ENCODE measurements around the gene EVC. TPM values are rescaled to one million over a fixed set of nuclear protein-coding genes. Genes with fewer than 3 reads are reported as not detected.
A peak's percentile ranks its signal among the peaks of the same experiment; 100 is the strongest.

EVC gene
- total RNA-seq, 1 donor from 2014 or later, result 9.5 TPM

DNA sequence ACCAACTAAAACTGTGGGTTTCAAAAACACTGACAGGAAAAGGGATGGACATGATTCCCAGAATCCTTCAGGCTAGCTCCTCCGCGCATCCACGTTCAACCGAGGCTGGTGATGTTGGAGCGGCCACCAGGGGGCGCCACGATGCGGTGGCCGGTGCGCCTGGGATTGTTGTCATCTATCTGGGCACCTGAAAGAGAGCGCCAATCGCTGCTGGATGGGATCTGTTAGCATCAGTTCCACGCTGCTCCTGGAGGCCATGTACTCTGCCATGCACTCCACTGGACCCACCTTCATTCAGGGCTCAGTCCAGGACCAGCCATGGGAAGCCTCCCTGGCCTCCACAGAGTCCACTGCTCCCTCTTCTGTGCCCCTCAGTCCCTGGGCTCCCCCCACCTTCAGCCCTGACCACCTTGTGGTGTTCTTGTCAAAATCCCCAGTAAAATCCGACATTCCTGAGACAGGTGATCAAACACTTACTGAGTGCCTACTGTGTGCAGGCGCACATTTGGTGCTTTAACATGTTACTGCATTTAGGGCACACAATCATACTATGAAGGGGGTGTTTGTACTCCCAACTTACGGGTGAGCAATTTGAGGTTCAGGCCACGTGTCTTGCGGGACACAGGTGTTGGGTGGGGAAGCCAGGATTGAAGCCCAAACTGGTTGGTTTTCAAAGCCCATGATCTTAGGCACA, 110.8 kb downstream of the EVC start:
- Histone ChIP-seq H3K36me3 (ENCODE audit: control insufficient read depth, insufficient read depth, low read length) (peaks cover 3% of the 10 kb centered on the region), H3K4me3 (ENCODE audit: low read depth, low read length) (no peak overlapping the region), H3K27me3 (ENCODE audit: control insufficient read depth, insufficient read depth, low read length) (no peaks in the 10 kb centered on the region)
- no peak for FAIRE-seq
- TF ChIP-seq, protein P1, sequence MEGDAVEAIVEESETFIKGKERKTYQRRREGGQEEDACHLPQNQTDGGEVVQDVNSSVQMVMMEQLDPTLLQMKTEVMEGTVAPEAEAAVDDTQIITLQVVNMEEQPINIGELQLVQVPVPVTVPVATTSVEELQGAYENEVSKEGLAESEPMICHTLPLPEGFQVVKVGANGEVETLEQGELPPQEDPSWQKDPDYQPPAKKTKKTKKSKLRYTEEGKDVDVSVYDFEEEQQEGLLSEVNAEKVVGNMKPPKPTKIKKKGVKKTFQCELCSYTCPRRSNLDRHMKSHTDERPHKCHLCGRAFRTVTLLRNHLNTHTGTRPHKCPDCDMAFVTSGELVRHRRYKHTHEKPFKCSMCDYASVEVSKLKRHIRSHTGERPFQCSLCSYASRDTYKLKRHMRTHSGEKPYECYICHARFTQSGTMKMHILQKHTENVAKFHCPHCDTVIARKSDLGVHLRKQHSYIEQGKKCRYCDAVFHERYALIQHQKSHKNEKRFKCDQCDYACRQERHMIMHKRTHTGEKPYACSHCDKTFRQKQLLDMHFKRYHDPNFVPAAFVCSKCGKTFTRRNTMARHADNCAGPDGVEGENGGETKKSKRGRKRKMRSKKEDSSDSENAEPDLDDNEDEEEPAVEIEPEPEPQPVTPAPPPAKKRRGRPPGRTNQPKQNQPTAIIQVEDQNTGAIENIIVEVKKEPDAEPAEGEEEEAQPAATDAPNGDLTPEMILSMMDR (IDR thresholded peaks at IDR 0.05; ENCODE audit: insufficient read depth, low read length, severe bottlenecking), result peak; percentile 50
- no peak for DNase-seq (ENCODE audit: low read depth)

DNA sequence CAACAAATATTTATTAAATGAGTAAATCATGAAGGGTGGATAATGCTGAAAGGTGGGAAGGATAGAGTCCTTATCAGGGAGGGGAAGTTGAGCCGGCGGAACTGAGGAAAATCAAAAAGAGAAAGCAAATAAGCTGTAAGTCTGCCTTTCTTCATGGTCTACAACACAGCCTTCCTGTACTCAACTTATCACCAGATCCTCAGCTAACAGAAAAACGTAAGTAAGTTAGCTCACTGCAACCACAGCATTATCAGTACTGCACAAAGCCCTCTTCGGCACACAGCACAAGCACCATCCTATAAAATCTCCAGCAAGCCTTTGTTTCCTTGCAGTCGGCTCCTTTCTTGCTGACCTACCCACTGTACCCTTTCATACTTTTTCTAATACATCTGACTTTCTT, 111.6 kb downstream of the EVC start:
- TF ChIP-seq, protein P1 (IDR thresholded peaks at IDR 0.05; ENCODE audit: insufficient read depth, low read length, severe bottlenecking), result no peak
- DNase-seq (ENCODE audit: low read depth), result no peak
- H3K4me3 ChIP-seq (ENCODE audit: low read depth, low read length), result no peak overlapping the region
- no peak for FAIRE-seq
- no peaks in the 10 kb centered on the region for H3K27me3 ChIP-seq (ENCODE audit: control insufficient read depth, insufficient read depth, low read length)
- H3K36me3 ChIP-seq (ENCODE audit: control insufficient read depth, insufficient read depth, low read length), result peaks cover 3% of the 10 kb centered on the region

DNA sequence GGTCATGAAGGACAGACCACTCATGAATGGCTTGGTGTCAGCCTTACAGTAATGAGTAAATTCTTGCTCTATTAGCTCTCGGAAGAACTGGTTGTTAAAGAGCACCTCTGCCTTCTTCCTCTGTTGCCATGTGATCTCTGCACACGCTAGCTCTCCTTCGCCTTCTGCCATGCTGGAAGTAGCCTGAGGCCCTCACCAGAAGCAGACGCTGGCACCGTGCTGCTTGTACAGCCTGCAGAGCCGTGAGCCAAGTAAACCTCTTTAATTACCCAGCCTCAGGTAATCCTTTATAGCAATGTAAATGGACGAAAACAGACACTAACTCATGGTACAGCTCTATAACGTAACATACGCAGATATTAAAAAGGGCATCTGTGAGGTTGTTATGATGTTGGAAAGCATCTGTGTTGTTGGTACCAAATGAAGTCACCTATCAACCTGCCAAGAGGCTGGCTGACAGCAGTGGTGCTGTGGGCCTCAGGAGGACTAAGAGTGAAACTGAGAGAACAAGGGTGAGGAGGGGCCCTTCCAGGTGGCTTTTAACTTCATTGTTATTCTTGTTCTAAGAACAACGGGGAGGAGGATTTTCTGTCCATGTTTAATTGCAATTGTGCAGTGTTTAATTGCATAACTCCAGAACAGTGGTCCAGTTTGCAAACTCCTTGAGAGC, 112.7 kb downstream of the EVC start:
- no peak overlapping the region for H3K4me3 ChIP-seq (ENCODE audit: low read depth, low read length)
- no peaks in the 10 kb centered on the region for H3K27me3 ChIP-seq (ENCODE audit: control insufficient read depth, insufficient read depth, low read length)

DNA sequence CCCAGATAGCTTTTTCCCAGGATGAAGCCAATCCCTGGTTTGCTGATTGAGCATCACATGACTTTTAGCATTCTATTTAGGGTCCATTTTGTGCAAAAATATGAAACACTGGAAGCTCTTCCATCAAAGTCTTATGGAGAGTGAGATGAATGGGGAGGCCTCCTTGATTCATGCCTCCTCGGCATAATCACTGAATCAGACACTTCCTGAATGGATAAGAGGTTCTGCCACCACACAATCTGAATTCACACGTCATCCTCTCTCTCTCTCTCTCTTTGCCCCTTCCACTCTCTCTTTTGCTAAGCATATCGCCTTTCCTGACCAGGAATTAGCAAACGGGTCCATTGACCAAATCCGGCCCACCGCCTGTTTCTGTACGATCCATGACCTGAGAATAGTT, 113.2 kb downstream of the EVC start:
- FAIRE-seq, result no peak
- H3K36me3 ChIP-seq (ENCODE audit: control insufficient read depth, insufficient read depth, low read length), result peaks cover 3% of the 10 kb centered on the region
- TF ChIP-seq, protein P1 (IDR thresholded peaks at IDR 0.05; ENCODE audit: insufficient read depth, low read length, severe bottlenecking), result no peak
- no peaks in the 10 kb centered on the region for H3K27me3 ChIP-seq (ENCODE audit: control insufficient read depth, insufficient read depth, low read length)
- H3K4me3 ChIP-seq (ENCODE audit: low read depth, low read length), result no peak overlapping the region
- no peak for DNase-seq (ENCODE audit: low read depth)

More for the DNA sequence above, 112.7 kb downstream of the EVC start:
- TF ChIP-seq, protein P1 (IDR thresholded peaks at IDR 0.05; ENCODE audit: insufficient read depth, low read length, severe bottlenecking), result no peak
- peaks cover 3% of the 10 kb centered on the region for H3K36me3 ChIP-seq (ENCODE audit: control insufficient read depth, insufficient read depth, low read length)
- no peak for DNase-seq (ENCODE audit: low read depth)
- FAIRE-seq, result no peak

DNA sequence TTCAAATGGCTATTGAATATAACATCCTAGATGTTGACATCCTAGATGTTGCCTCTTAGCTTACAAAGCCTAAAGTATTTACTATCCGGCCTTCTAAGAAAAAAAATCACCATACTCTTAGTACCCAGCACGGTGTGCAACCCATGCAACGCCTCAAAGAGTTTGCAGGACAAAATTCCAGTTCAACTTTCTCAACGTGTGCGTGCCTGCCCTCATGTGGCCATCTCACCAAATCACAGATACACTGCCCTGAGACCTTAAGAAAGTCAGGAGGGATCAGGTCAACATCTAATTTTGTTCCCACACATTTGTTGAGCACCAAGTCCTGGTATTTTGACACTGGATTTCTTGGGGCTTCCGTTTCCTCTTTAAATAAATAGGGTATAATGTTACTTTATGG, 113.6 kb downstream of the EVC start:
- no peaks in the 10 kb centered on the region for H3K27me3 ChIP-seq (ENCODE audit: control insufficient read depth, insufficient read depth, low read length)
- TF ChIP-seq, protein P1 (IDR thresholded peaks at IDR 0.05; ENCODE audit: insufficient read depth, low read length, severe bottlenecking), result peak; percentile 37

More for the DNA sequence above, 113.6 kb downstream of the EVC start:
- H3K36me3 ChIP-seq (ENCODE audit: control insufficient read depth, insufficient read depth, low read length), result peaks cover 3% of the 10 kb centered on the region
- no peak overlapping the region for H3K4me3 ChIP-seq (ENCODE audit: low read depth, low read length)
- DNase-seq (ENCODE audit: low read depth) (peak; percentile 24), FAIRE-seq (peak; percentile 66)
